ENCODE data around the gene NEK1. TPM values are rescaled to one million over a fixed set of nuclear protein-coding genes. Genes with fewer than 3 reads are reported as not detected.

The NEK1 gene
- total and polyA plus RNA-seq, 2 experiments from 2014 or later, result 7.6 to 14.3 TPM

- in situ Hi-C loops (cut with MboI), result loop anchor here (25.0 kb wide), 1 partner anchor 415 kb away; the partner anchor contains the start of gene MFAP3L
- Histone ChIP-seq H3K9me3 (ENCODE audit: low read depth) (no peaks in the 10 kb centered on the region), H3K4me3 (peak overlapping the region; percentile 96), H4K20me1 (ENCODE audit: insufficient read depth) (no peaks in the 10 kb centered on the region), H3K27ac (peak overlapping the region; percentile 95), H3F3A (ENCODE audit: insufficient read depth) (peaks cover 13% of the 10 kb centered on the region), H3K4me1 (ENCODE audit: insufficient read depth) (peaks cover 20% of the 10 kb centered on the region), H2AFZ (no peak overlapping the region), H3K4me2 (ENCODE audit: unreplicated experiment) (peak overlapping the region; percentile 100), H3K36me3 (ENCODE audit: low read depth) (no peaks in the 10 kb centered on the region), H3K79me2 (ENCODE audit: insufficient read depth) (peaks cover 69% of the 10 kb centered on the region), H3K27me3 (replicated peaks; ENCODE audit: insufficient read depth) (no peaks in the 10 kb centered on the region), H3K9ac (peak overlapping the region; percentile 98), H3K9me2 (ENCODE audit: insufficient read depth) (no peaks in the 10 kb centered on the region)
- DNase-seq, result peak; percentile 17
- WGBS, 2 experiments (ENCODE audit: low coverage in 1 of 2, low lambda C conversion rate in 2 of 2, missing lambda C conversion rate in 2 of 2), result 47 to 59% methylated on average over 4 of the region's 4 CpGs
- TF ChIP-seq EZH2phosphoT487 (IDR thresholded peaks at IDR 0.05; ENCODE audit: insufficient read depth, low read depth) (no peak), EZH2 (IDR thresholded peaks at IDR 0.05; ENCODE audit: insufficient read depth, poor library complexity, severe bottlenecking) (no peak)
Measured at GRCh38 chr4:169622566-169622965, 10.2 kb upstream of the NEK1 start.

- DNase-seq, result peak; percentile 59
- Histone ChIP-seq H3K27ac (peak overlapping the region; percentile 95), H3K79me2 (ENCODE audit: insufficient read depth) (peaks cover 62% of the 10 kb centered on the region), H3K27me3 (replicated peaks; ENCODE audit: insufficient read depth) (no peaks in the 10 kb centered on the region), H2AFZ (peak overlapping the region; percentile 39), H3K4me2 (ENCODE audit: unreplicated experiment) (peak overlapping the region; percentile 100), H3K9ac (peak overlapping the region; percentile 98), H3K9me2 (ENCODE audit: insufficient read depth) (no peaks in the 10 kb centered on the region), H3K9me3 (ENCODE audit: low read depth) (no peaks in the 10 kb centered on the region), H3K4me3 (peak overlapping the region; percentile 96), H3K36me3 (ENCODE audit: low read depth) (no peaks in the 10 kb centered on the region), H3F3A (ENCODE audit: insufficient read depth) (peaks cover 13% of the 10 kb centered on the region), H3K4me1 (ENCODE audit: insufficient read depth) (peaks cover 20% of the 10 kb centered on the region), H4K20me1 (ENCODE audit: insufficient read depth) (no peaks in the 10 kb centered on the region)
- in situ Hi-C loops (cut with MboI), result loop anchor here (25.0 kb wide), 1 partner anchor 415 kb away; the partner anchor contains the start of gene MFAP3L
- no peak for TF ChIP-seq EZH2phosphoT487 (IDR thresholded peaks at IDR 0.05; ENCODE audit: insufficient read depth, low read depth)
- no peak for TF ChIP-seq EZH2 (IDR thresholded peaks at IDR 0.05; ENCODE audit: insufficient read depth, poor library complexity, severe bottlenecking)
- 9 to 10% methylated on average over 6 of the region's 6 CpGs for WGBS, 2 experiments (ENCODE audit: low coverage in 1 of 2, low lambda C conversion rate in 2 of 2, missing lambda C conversion rate in 2 of 2)
Measured at GRCh38 chr4:169621731-169622492, 9.5 kb upstream of the NEK1 start.

- TF ChIP-seq EZH2 (IDR thresholded peaks at IDR 0.05; ENCODE audit: insufficient read depth, poor library complexity, severe bottlenecking), result no peak
- TF ChIP-seq EZH2phosphoT487 (IDR thresholded peaks at IDR 0.05; ENCODE audit: insufficient read depth, low read depth), result no peak
- 1 to 3% methylated on average over 14 of the region's 14 CpGs for WGBS, 2 experiments (ENCODE audit: low coverage in 1 of 2, low lambda C conversion rate in 2 of 2, missing lambda C conversion rate in 2 of 2)
- Histone ChIP-seq H3F3A (ENCODE audit: insufficient read depth) (peaks cover 13% of the 10 kb centered on the region), H3K27ac (peak overlapping the region; percentile 95), H3K4me1 (ENCODE audit: insufficient read depth) (peaks cover 20% of the 10 kb centered on the region), H3K9ac (peak overlapping the region; percentile 98), H3K9me2 (ENCODE audit: insufficient read depth) (no peaks in the 10 kb centered on the region), H3K9me3 (ENCODE audit: low read depth) (no peaks in the 10 kb centered on the region), H2AFZ (peak overlapping the region; percentile 95), H3K4me2 (ENCODE audit: unreplicated experiment) (peak overlapping the region; percentile 100), H3K79me2 (ENCODE audit: insufficient read depth) (peaks cover 52% of the 10 kb centered on the region), H4K20me1 (ENCODE audit: insufficient read depth) (no peaks in the 10 kb centered on the region), H3K36me3 (ENCODE audit: low read depth) (no peaks in the 10 kb centered on the region), H3K27me3 (replicated peaks; ENCODE audit: insufficient read depth) (no peaks in the 10 kb centered on the region), H3K4me3 (peak overlapping the region; percentile 96)
- peak; percentile 57 for DNase-seq
- in situ Hi-C loops (cut with MboI), result loop anchor here (25.0 kb wide), 1 partner anchor 416 kb away; the partner anchor contains the start of gene MFAP3L
Measured at GRCh38 chr4:169620880-169621248, 8.5 kb upstream of the NEK1 start.

- Histone ChIP-seq H3K27ac (peak within 1 kb of the TSS; percentile 95), H4K20me1 (ENCODE audit: insufficient read depth) (no peaks in the 10 kb centered on the region), H3K79me2 (ENCODE audit: insufficient read depth) (peaks cover 46% of the 10 kb centered on the region), H3K4me2 (ENCODE audit: unreplicated experiment) (peak within 1 kb of the TSS; percentile 100), H3K4me3 (peak within 1 kb of the TSS; percentile 96), H3K9me3 (ENCODE audit: low read depth) (no peaks in the 10 kb centered on the region), H3K36me3 (ENCODE audit: low read depth) (no peaks in the 10 kb centered on the region), H2AFZ (peak within 1 kb of the TSS; percentile 95), H3K27me3 (replicated peaks; ENCODE audit: insufficient read depth) (no peaks in the 10 kb centered on the region), H3K9me2 (ENCODE audit: insufficient read depth) (no peaks in the 10 kb centered on the region), H3F3A (ENCODE audit: insufficient read depth) (peaks cover 17% of the 10 kb centered on the region), H3K9ac (peak within 1 kb of the TSS; percentile 98), H3K4me1 (ENCODE audit: insufficient read depth) (peaks cover 20% of the 10 kb centered on the region)
- no peak for TF ChIP-seq EZH2 (IDR thresholded peaks at IDR 0.05; ENCODE audit: insufficient read depth, poor library complexity, severe bottlenecking)
- no peak for TF ChIP-seq EZH2phosphoT487 (IDR thresholded peaks at IDR 0.05; ENCODE audit: insufficient read depth, low read depth)
- peak; percentile 99 for DNase-seq
- 1% methylated on average over 64 of the region's 67 CpGs for WGBS, 2 experiments (ENCODE audit: low coverage in 1 of 2, low lambda C conversion rate in 2 of 2, missing lambda C conversion rate in 2 of 2)
- in situ Hi-C loops (cut with MboI), result loop anchor here (25.0 kb wide), 1 partner anchor 417 kb away; the partner anchor contains the start of gene MFAP3L
Measured at GRCh38 chr4:169619958-169620879, 7.8 kb upstream of the NEK1 start, which contains the start of gene CLCN3. Gene CLCN3 (plus strand): TSS chr4:169620578. CDS start chr4:169635929, 15,351 bp downstream.
